AML-193 (cell line): ENCODE measurements around the gene C13orf42.
A peak's percentile ranks its signal among the peaks of the same experiment; 100 is the strongest.

Source experiments
- DNase-seq, 2 experiments: peaks; one replicate each; lab custom pipeline; 2025; lab: John Stamatoyannopoulos, UW

C13orf42 gene

GRCh38 chr13:51065372-51066090 lies 45.5 kb downstream of the C13orf42 start:
- no peak for DNase-seq

GRCh38 chr13:51064753-51065152 lies 46.3 kb downstream of the C13orf42 start:
- no peak for DNase-seq

- DNase-seq = no peak
Observed at GRCh38 chr13:51063909-51064308, 47.2 kb downstream of the C13orf42 start.

- DNase-seq = no peak
Observed at GRCh38 chr13:51058461-51059167, 52.5 kb downstream of the C13orf42 start.

GRCh38 chr13:51057906-51058305 lies 53.2 kb downstream of the C13orf42 start:
- no peak for DNase-seq

- DNase-seq = no peak
Observed at GRCh38 chr13:51057001-51057400, 54.1 kb downstream of the C13orf42 start.

- no peak for DNase-seq
Observed at GRCh38 chr13:51052581-51052980, 58.5 kb downstream of the C13orf42 start.

- DNase-seq = no peak
Observed at GRCh38 chr13:51050021-51050830, 60.8 kb downstream of the C13orf42 start.

GRCh38 chr13:51048616-51049015 lies 62.5 kb downstream of the C13orf42 start:
- no peak for DNase-seq

- no peak for DNase-seq
Observed at GRCh38 chr13:51048166-51048461, 63.0 kb downstream of the C13orf42 start.

- DNase-seq = peak; percentile 23 to 24
Observed at GRCh38 chr13:51047434-51048165, 63.5 kb downstream of the C13orf42 start.

GRCh38 chr13:51045451-51045850 lies 65.6 kb downstream of the C13orf42 start:
- DNase-seq = no peak

GRCh38 chr13:51044023-51044665 lies 66.9 kb downstream of the C13orf42 start:
- DNase-seq = no peak

GRCh38 chr13:51043310-51043709 lies 67.8 kb downstream of the C13orf42 start:
- DNase-seq = no peak

- DNase-seq = no peak
Observed at GRCh38 chr13:51041710-51042109, 69.4 kb downstream of the C13orf42 start.

GRCh38 chr13:51041126-51041525 lies 69.9 kb downstream of the C13orf42 start:
- DNase-seq = no peak

GRCh38 chr13:51040431-51040830 lies 70.6 kb downstream of the C13orf42 start:
- no peak for DNase-seq

GRCh38 chr13:51036418-51036817 lies 74.7 kb downstream of the C13orf42 start:
- no peak for DNase-seq

GRCh38 chr13:51035978-51036377 lies 75.1 kb downstream of the C13orf42 start:
- no peak for DNase-seq

- no peak for DNase-seq
Observed at GRCh38 chr13:51035469-51035868, 75.6 kb downstream of the C13orf42 start.

GRCh38 chr13:51034906-51035305 lies 76.2 kb downstream of the C13orf42 start:
- no peak for DNase-seq
